Panc1 (cell line): Measurements from ENCODE around the gene FGF2. TPM values are rescaled to one million over a fixed set of nuclear protein-coding genes. Genes with fewer than 3 reads are reported as not detected.
A peak's percentile ranks its signal among the peaks of the same experiment; 100 is the strongest.

ENCODE experiments used
- ATAC-seq: fragments of 200-7000 bp; cut with Tn5 transposase; 2 replicates; pipeline ENCODE4 v1.9.1; 2020; ENCODE audit warnings: mild to moderate bottlenecking, moderate library complexity
- BruUV-seq: library from RNA; stranded (reverse); fragments of 400-500 nt; replicated peaks from 2 replicates; lab custom pipeline; 2021; lab: Mats Ljungman, UMichigan
- CTCF ChIA-PET: fragments of 300-600 bp; sonication (Branson Sonifier 250); formaldehyde crosslinking; loops from one replicate; lab custom pipeline; 2022; ENCODE audit warnings: antibody characterized with exemption; lab: Charles Lee
- POLR2A ChIA-PET: fragments of 300-600 bp; sonication (Branson Sonifier 250); formaldehyde crosslinking; loops from one replicate; lab custom pipeline; 2022; ENCODE audit warnings: antibody characterized with exemption; lab: Charles Lee
- DNase-seq: peaks from one replicate; pipeline ENCODE4 v3.0.0-alpha.2; 2010; ENCODE audit warnings: low read depth, low spot score
- H3K27ac ChIP-seq: 2 replicates; pipeline ENCODE4 v1.5.1; 2011; ENCODE audit warnings: mild to moderate bottlenecking, low read length, inconsistent platforms
- H3K27me3 ChIP-seq: fragments of 200-500 bp; sonication (Bioruptor generic); 2 replicates; pipeline ENCODE4 v1.6.0; 2014; ENCODE audit warnings: low read length, inconsistent platforms; ENCODE audit not compliant: control insufficient read depth, insufficient read depth
- H3K36me3 ChIP-seq: fragments of 200-500 bp; sonication (Bioruptor generic); 2 replicates; pipeline ENCODE4 v1.5.1; 2014; ENCODE audit warnings: inconsistent platforms, mild to moderate bottlenecking, low read length, moderate library complexity; ENCODE audit not compliant: control insufficient read depth, insufficient read depth
- H3K4me1 ChIP-seq: 2 replicates; pipeline ENCODE4 v1.5.1; 2011; ENCODE audit warnings: inconsistent platforms, mild to moderate bottlenecking, low read length, moderate library complexity; ENCODE audit not compliant: control insufficient read depth, insufficient read depth
- H3K4me3 ChIP-seq, 2 experiments: 2 replicates each; pipeline ENCODE4 v1.5.1; 2011 to 2012; ENCODE audit warnings: low read depth in 2 of 2, low read length in 2 of 2, mild to moderate bottlenecking in 2 of 2, inconsistent platforms in 1 of 2, moderate library complexity in 1 of 2
- H3K9me3 ChIP-seq: fragments of 200-500 bp; sonication (Bioruptor generic); 2 replicates; pipeline ENCODE4 v1.5.1; 2014; ENCODE audit warnings: low read depth, mild to moderate bottlenecking, inconsistent platforms, low read length, moderate library complexity; ENCODE audit not compliant: control insufficient read depth, insufficient read depth
- POLR2AphosphoS5 ChIP-seq: IDR thresholded peaks from 2 replicates; pipeline ENCODE4 v1.6.1; 2012; ENCODE audit warnings: mild to moderate bottlenecking, low read depth, low read length, moderate library complexity
- TCF7L2 ChIP-seq: IDR thresholded peaks from 2 replicates; pipeline ENCODE4 v1.6.1; 2011; ENCODE audit warnings: mild to moderate bottlenecking, low read depth, low read length, inconsistent platforms
- in situ Hi-C: cut with HindIII; loops from 2 replicates; pipeline ENCODE4 v1.10.0; 2016; ENCODE audit warnings: low sequenced_read_pairs, low pct_unique_long_range_greater_than_20kb
- intact Hi-C: fragments of 100-400 bp; cut with micrococcal nuclease; formaldehyde crosslinking; loops from one replicate; pipeline ENCODE4 v1.10.0; 2022; ENCODE audit not compliant: unreplicated experiment
- total RNA-seq: library from RNA; stranded (reverse); gene quantifications from one replicate; pipeline ENCODE4 v1.2.1, GENCODE V29; 2021; ENCODE audit not compliant: unreplicated experiment
- TF ChIP-seq, protein P1 (sequence below), 2 experiments: IDR thresholded peaks; 2 replicates each; pipeline ENCODE4 v1.6.1; 2011 to 2012; ENCODE audit warnings: low read depth in 2 of 2, control low read depth in 1 of 2, low read length in 1 of 2, mild to moderate bottlenecking in 1 of 2, moderate library complexity in 1 of 2; ENCODE audit not compliant: insufficient read depth in 1 of 2
- TF ChIP-seq, protein P2 (sequence below): fragments of 450-650 bp; IDR thresholded peaks from 2 replicates; pipeline ENCODE4 v1.5.1; 2017; ENCODE audit warnings: mild to moderate bottlenecking

The FGF2 gene
- total RNA-seq, 1 experiment from 2014 or later: 21.7 TPM

DNA sequence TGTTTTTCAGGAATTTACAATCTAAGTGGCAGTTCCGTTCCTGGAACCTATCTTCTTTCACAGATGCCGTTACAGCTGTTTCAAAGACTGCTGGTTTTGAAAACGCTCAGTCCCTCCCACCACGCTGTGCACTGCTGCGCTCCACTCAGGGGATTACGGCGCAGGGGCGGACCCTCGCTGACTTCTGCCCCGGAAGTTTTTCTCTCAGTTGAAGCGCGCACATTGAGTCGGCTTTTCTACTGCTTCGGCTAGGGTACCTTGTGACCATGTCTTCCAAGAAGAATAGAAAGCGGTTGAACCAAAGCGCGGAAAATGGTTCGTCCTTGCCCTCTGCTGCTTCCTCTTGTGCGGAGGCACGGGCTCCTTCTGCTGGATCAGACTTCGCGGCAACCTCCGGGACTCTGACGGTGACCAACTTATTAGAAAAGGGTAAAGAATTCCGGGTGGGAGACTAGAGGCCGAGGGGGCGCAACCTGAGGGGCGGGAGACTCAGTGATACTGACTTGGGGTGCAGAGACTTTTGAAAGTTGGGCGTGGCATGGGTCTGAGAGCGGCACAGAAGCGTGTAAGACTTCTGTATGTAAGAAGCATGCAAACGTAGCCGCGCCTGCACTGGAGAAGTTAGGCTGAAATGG, 96.4 kb downstream of the FGF2 start:
- peak overlapping the region; percentile 94 for H3K27ac ChIP-seq
- H3K27me3 ChIP-seq: no peaks in the 10 kb centered on the region
- in situ Hi-C loops: no loop called here
- ATAC-seq: peak; percentile 97
- TF ChIP-seq TCF7L2 (no peak), POLR2AphosphoS5 (peak; percentile 32; the same call in 1 of the 2 replicates)
- TF ChIP-seq, protein P1, sequence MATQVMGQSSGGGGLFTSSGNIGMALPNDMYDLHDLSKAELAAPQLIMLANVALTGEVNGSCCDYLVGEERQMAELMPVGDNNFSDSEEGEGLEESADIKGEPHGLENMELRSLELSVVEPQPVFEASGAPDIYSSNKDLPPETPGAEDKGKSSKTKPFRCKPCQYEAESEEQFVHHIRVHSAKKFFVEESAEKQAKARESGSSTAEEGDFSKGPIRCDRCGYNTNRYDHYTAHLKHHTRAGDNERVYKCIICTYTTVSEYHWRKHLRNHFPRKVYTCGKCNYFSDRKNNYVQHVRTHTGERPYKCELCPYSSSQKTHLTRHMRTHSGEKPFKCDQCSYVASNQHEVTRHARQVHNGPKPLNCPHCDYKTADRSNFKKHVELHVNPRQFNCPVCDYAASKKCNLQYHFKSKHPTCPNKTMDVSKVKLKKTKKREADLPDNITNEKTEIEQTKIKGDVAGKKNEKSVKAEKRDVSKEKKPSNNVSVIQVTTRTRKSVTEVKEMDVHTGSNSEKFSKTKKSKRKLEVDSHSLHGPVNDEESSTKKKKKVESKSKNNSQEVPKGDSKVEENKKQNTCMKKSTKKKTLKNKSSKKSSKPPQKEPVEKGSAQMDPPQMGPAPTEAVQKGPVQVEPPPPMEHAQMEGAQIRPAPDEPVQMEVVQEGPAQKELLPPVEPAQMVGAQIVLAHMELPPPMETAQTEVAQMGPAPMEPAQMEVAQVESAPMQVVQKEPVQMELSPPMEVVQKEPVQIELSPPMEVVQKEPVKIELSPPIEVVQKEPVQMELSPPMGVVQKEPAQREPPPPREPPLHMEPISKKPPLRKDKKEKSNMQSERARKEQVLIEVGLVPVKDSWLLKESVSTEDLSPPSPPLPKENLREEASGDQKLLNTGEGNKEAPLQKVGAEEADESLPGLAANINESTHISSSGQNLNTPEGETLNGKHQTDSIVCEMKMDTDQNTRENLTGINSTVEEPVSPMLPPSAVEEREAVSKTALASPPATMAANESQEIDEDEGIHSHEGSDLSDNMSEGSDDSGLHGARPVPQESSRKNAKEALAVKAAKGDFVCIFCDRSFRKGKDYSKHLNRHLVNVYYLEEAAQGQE (IDR thresholded peaks at IDR 0.05; ENCODE audit: insufficient read depth in 1 of 2, low read depth in 2 of 2, low read length in 1 of 2): no peak
- TF ChIP-seq, protein P2, sequence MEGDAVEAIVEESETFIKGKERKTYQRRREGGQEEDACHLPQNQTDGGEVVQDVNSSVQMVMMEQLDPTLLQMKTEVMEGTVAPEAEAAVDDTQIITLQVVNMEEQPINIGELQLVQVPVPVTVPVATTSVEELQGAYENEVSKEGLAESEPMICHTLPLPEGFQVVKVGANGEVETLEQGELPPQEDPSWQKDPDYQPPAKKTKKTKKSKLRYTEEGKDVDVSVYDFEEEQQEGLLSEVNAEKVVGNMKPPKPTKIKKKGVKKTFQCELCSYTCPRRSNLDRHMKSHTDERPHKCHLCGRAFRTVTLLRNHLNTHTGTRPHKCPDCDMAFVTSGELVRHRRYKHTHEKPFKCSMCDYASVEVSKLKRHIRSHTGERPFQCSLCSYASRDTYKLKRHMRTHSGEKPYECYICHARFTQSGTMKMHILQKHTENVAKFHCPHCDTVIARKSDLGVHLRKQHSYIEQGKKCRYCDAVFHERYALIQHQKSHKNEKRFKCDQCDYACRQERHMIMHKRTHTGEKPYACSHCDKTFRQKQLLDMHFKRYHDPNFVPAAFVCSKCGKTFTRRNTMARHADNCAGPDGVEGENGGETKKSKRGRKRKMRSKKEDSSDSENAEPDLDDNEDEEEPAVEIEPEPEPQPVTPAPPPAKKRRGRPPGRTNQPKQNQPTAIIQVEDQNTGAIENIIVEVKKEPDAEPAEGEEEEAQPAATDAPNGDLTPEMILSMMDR: no peak
- intact Hi-C loops: loop anchor here (10.0 kb wide), 1 partner anchor 328 kb away; no protein-coding TSS in a partner anchor
- POLR2A ChIA-PET: no interaction called here
- CTCF ChIA-PET: no interaction called here
- peaks cover 19% of the 10 kb centered on the region for H3K4me1 ChIP-seq
- no peak for DNase-seq
- no TSS peak for BruUV-seq
- peaks cover 9% of the 10 kb centered on the region for H3K36me3 ChIP-seq
- H3K4me3 ChIP-seq: peak overlapping the region; percentile 94 to 98
- no peaks in the 10 kb centered on the region for H3K9me3 ChIP-seq

DNA sequence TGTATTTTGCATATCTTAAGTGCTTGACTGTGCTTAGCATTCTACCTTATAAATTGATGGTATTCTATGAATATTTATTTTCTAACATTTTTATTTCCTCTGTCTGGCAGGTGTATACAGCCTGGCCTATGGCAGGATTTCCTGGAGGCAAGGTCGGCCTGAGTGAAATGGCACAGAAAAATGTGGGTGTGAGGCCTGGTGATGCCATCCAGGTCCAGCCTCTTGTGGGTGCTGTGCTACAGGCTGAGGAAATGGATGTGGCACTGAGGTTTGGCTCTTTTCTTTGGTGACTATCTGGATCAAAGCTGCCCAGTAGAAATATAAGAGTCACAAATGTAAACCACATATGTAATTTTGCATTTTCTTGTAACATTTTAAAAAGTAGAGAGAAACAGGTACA, 102.3 kb downstream of the FGF2 start:
- in situ Hi-C loops: no loop called here
- no peak for DNase-seq
- Histone ChIP-seq H3K27ac (no peak overlapping the region), H3K27me3 (no peaks in the 10 kb centered on the region), H3K9me3 (no peaks in the 10 kb centered on the region), H3K4me1 (peaks cover 9% of the 10 kb centered on the region), H3K36me3 (peaks cover 8% of the 10 kb centered on the region), H3K4me3 (no peak overlapping the region)
- ChIA-PET CTCF (no interaction called here), POLR2A (no interaction called here)
- BruUV-seq: no TSS peak
- TF ChIP-seq, protein P1 (IDR thresholded peaks at IDR 0.05; ENCODE audit: insufficient read depth in 1 of 2, low read depth in 2 of 2, low read length in 1 of 2): no peak
- TF ChIP-seq, protein P2: no peak
- intact Hi-C loops: loop anchor here (10.0 kb wide), 1 partner anchor 334 kb away; no protein-coding TSS in a partner anchor
- no peak for ATAC-seq
